SKM-1 treated with dmso at 0.1 percent for 144 hours (cell line): Measurements from ENCODE around the gene USP44.
"Not testable (repeated sequence)": the region's sequence is repeated elsewhere in the genome, so short reads cannot be mapped to it uniquely, and the experiment has no call there.

Experiments used
- DNase-seq: peaks from one replicate; lab custom pipeline; 2025; ENCODE audit not compliant: unreplicated experiment; lab: John Stamatoyannopoulos, UW

USP44 gene

GRCh38 chr12:95551305-95551704, at the start of gene USP44:
TSS of gene USP44 (minus strand) at chr12:95551476. CDS start at chr12:95534256, 17,220 bp downstream.
- no peak for DNase-seq

DNA sequence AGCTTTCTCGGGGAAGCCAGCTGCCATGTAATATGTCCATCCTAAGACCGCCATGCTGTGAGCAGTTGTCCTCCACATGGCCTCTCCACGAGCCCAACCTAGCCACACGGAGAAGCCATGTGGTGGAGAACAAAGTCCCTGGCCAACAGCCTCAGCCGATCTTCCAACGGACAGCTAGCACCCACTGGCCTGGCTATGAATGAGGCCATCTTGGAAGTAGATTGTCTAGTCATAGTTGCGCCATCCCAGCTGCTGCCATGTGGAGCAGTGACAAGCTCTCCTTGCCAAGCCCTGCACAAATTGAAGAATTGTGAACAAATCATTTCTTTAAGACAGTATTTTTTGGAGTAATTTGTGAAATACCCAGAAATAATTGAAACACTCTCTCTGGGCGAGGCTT, 49.3 kb upstream of the USP44 start:
- no peak for DNase-seq

GRCh38 chr12:95599880-95600279, 48.6 kb upstream of the USP44 start:
- no peak for DNase-seq

GRCh38 chr12:95594136-95594535, 42.9 kb upstream of the USP44 start:
- no peak for DNase-seq

DNA sequence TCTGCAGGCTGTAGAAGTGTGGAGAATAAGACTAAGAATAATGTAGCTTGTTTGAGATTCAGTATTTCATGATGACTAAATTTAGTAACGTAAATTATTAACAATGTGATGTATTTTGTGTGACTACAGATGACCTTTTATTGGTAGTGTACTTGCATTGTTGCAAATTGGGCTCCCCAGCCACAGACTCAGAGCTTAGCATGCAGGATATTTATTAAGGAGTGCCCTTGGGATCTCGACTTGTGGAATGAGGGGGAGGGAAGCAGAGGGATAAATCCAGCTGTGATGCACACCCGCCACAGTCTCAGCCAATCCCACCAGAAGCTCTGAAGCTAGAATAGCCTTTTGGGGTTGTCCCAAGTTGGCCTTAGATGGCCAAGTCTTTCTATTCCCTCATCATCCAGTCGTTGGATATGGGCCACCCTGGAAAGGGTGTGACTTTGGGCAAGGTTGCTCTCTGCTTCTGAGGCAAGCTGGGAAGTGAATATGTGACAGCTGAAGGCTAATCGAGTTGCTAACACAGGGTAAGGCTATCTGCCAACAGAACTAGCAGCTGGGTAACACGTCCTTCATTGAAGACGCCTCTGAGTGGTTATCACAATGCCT, 42.1 kb upstream of the USP44 start:
- DNase-seq: no peak

- DNase-seq: no peak
Observed at GRCh38 chr12:95591731-95592130, 40.5 kb upstream of the USP44 start.

DNA sequence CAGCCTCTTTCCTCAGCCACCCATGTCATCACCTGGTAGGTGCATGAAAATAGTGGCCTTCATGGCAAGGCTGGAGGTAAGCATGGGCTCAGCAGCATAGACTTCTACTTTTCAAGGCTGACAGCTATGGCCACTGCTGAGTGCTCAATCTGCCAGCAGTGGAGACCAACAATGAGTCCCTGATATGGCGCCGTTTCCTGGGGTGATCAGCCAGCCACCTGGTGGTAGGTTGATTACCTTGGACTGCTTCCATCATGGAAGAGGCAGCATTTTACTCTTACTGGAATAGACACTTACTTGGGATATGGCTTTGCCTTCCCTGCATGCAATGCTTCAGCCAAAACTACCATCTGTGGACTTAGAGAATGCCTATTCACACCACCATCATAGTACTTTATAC, 39.5 kb upstream of the USP44 start:
- DNase-seq: no peak

DNA sequence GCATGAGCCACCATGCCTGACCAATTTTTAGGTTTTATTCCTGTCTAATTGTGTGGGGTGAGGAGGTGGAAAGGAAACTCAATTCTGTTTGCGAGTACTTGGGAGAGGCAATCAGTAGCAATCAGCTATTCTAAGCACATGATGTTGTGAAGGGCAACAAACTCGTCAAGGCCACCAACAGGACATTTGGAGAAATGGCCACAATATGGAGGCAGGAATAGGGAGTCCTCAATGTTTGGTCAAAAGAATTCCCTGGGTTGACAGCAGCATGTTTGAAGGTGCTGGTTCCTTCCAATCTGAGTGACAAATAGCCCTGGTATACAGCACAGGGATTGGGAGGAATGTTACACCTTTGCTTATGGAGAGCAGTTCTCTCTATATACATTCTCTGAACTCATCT, 32.7 kb upstream of the USP44 start:
- DNase-seq: no peak

DNA sequence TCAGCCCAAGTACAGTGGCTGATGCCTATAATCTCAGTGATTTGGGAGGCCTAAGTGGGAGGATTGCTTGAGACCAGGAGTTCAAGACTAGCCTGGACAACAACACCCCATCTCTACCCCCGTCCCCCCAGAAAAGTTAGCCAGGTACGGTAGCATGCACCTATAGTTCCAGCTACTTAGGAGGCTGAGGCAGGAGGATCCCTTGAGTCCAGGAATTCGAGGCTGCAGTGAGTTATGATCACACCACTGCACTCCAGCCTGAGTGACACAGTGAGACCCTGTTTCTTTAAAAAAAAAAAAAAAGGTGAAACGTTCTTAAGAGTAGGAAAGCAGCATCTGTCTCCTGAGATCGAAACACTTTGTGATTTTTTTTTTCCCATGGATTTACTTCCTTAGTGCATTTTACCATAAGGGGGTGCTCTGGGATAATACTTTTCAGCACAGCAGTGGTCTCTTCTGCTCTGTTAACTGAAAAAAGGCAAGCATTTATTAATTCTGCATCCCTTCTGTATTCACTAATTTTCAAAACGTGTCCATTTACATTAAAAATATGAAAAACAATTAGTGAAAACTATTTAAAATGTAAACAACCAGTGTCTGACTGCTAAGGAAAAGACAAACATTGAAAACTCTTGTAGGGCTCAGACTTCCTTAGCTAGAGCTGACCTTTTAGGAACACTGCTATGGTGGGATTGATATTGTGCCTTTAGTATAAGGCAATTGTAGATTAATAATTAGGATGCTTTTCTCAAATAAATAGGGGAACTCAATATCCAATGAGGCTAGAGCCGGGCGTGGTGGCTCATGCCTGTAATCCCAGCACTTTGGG, 31.2 kb upstream of the USP44 start:
- DNase-seq: no peak

DNA sequence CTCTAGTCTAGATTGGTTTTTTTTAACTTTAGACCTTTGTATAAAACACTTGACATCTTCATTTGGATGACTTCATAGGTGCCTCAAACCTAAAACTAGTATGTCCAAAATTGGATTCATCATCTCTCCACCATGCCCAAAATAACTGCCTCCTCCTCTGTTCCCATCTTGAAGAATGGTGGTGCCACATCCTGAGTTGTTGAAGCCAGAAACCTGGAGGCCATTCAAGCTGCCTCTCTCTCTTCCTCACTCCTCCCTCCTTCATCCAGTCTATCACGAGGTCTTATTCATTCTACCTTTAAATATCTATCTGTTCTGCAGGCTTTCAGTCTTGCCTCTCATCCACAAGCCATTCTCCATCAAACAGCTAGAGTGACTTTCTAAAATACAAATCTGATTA, 26.5 kb upstream of the USP44 start:
- no peak for DNase-seq

- no peak for DNase-seq
Observed at GRCh38 chr12:95574799-95575452, 23.6 kb upstream of the USP44 start.

GRCh38 chr12:95573951-95574576, 22.8 kb upstream of the USP44 start:
- DNase-seq: no peak

DNA sequence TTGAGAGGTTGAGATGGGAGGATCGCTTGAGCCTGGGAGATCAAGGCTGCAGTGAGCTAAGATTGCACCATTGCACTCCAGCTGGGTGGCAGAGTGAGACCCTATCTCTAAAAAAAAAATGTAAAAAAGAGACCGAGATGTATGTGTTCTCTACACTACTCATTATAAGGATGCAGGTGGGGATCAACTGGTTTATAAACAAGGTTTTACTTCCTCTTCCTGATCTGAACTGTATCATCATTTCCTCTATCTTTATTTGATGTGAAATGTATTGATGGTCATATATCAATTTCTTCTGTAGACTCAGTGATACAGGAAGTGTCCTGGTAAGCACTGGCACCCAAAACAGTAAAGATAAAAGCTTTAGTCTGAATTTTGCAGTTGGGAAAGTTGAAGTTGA, 20.1 kb upstream of the USP44 start:
- no peak for DNase-seq

DNA sequence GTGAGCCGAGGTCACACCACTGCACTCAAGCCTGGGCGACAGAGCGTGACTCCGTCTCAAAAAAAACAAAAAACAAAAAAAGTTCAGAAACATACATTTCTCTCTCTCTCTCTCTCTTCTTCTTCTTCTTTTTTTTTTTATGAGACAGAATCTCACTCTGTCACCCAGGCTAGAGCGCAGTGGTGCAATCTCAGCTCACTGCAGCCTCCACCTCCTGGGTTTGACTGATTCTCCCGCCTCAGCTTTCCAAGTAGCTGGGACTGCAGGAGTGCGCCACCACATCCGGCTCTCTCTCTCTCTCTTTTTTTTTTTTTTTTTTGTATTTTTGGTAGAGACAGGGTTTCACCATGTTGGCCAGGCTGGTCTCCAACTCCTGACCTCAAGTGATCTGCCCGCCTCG, 16.8 kb upstream of the USP44 start:
- not testable (repeated sequence) for DNase-seq

GRCh38 chr12:95557625-95558024, 6.3 kb upstream of the USP44 start:
- DNase-seq: no peak

- no peak for DNase-seq
Observed at GRCh38 chr12:95554532-95555071, 3.3 kb upstream of the USP44 start.

- DNase-seq: no peak
Observed at GRCh38 chr12:95553197-95553943, 2.1 kb upstream of the USP44 start.

GRCh38 chr12:95551913-95552516, 739 bp upstream of the USP44 start:
- DNase-seq: no peak

- DNase-seq: no peak
Observed at GRCh38 chr12:95549392-95550084, 1.7 kb downstream of the USP44 start.
